Lung (tissue), 12 donors: ENCODE data around the gene DPPA2. TPM values are rescaled to one million over a fixed set of nuclear protein-coding genes. Genes with fewer than 3 reads are reported as not detected.

Experiments
- ATAC-seq: fragments of 200-7000 bp; cut with Tn5 transposase; one replicate; pipeline ENCODE4 v1.9.1; 2020; ENCODE audit warnings: moderate number of reproducible peaks; ENCODE audit not compliant: insufficient read depth, low FRiP score
- DNase-seq, 3 donors: peaks; one replicate each; pipeline ENCODE4 v3.0.0-alpha.2; 2013 to 2017
- H3K27ac ChIP-seq, 2 donors: one replicate each; pipeline ENCODE4 v1.5.1; 2013; ENCODE audit warnings: mild to moderate bottlenecking in 2 of 2, moderate library complexity in 2 of 2, control low read depth in 1 of 2, inconsistent platforms in 1 of 2, low read depth in 1 of 2, low read length in 1 of 2
- H3K27me3 ChIP-seq, 3 donors: one replicate each; pipeline ENCODE4 v1.5.1; 2013; ENCODE audit warnings: low read length in 2 of 3; ENCODE audit not compliant: control insufficient read depth in 3 of 3, insufficient read depth in 3 of 3
- H3K36me3 ChIP-seq, 4 donors: one replicate each; pipeline ENCODE4 v1.5.1; 2013; ENCODE audit warnings: low read length in 4 of 4, mild to moderate bottlenecking in 1 of 4, moderate library complexity in 1 of 4; ENCODE audit not compliant: control insufficient read depth in 4 of 4, insufficient read depth in 4 of 4
- H3K4me1 ChIP-seq, 5 donors: one replicate each; pipeline ENCODE4 v1.5.1; 2013; ENCODE audit warnings: low read length in 5 of 5, mild to moderate bottlenecking in 2 of 5, moderate library complexity in 1 of 5; ENCODE audit not compliant: control insufficient read depth in 5 of 5, insufficient read depth in 5 of 5
- H3K4me3 ChIP-seq: one replicate; pipeline ENCODE4 v1.5.1; 2013; ENCODE audit warnings: mild to moderate bottlenecking, control low read depth, moderate library complexity
- H3K9ac ChIP-seq, 2 donors: one replicate each; pipeline ENCODE4 v1.5.1; 2013; ENCODE audit warnings: low read length in 2 of 2, control low read depth in 1 of 2; ENCODE audit not compliant: insufficient read depth in 1 of 2
- H3K9me3 ChIP-seq, 4 donors: one replicate each; pipeline ENCODE4 v1.5.1; 2013; ENCODE audit warnings: low read length in 3 of 4, mild to moderate bottlenecking in 1 of 4, moderate library complexity in 1 of 4; ENCODE audit not compliant: control insufficient read depth in 4 of 4, insufficient read depth in 3 of 4
- CTCF ChIP-seq: IDR thresholded peaks from 2 replicates; pipeline ENCODE4 v1.5.1; 2012; ENCODE audit warnings: mild to moderate bottlenecking; ENCODE audit errors: control extremely low read depth, extremely low read depth
- WGBS, 2 donors: extraction: QIAGEN DNeasy Blood & Tissue Kit; methylation state at CpG; one replicate each; pipeline ENCODE4 v1.1.7; 2013; 5-methylcytosine and 5-hydroxymethylcytosine counted together
- polyA plus RNA-seq, 2 donors: library from polyadenylated mRNA; stranded (reverse); fragments of 200-250 nt; gene quantifications; one replicate each; pipeline ENCODE4 v1.2.1, GENCODE V29; 2013
- total RNA-seq, 2 donors: library from RNA; depleted of rRNA in 1 of 2; stranded (reverse); fragments of >200 nt in 1 of 2; gene quantifications; one replicate each; pipeline ENCODE4 v1.2.1, GENCODE V29; 2014 to 2021
- donor health status: control.
- donor health status: control.
- donor health status: Bipolar disorder and iron deficiency.
- donor health status: healthy.
- donor health status: DM: yes; HTN: yes; CAD: no.

The DPPA2 gene
- total and polyA plus RNA-seq, 4 donors, result not detected

DNA sequence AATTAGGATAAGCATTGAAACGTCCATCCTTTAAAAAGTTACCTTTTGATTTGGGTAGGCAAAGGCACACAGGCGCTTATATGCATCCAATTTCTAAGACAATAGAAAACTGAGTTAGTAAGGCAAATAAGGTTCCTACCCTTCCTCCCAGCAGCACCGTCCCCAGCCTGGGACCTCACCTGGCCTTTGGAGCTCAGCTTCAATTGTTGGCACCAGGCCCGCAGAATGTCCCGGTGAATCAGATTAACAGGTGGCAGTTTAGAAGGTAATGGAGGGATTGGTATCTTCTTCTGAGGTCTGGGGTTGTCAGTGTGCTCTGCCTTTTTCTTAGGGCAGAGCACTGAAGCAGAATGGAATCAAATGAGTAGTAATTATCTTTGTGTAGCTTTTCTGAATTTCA lies 15.4 kb upstream of the DPPA2 start:
- Histone ChIP-seq H3K9me3 (peaks cover 0 to 7% (median 0%) of the 10 kb centered on the region in 4 donors), H3K27me3 (peaks cover 4 to 8% (median 4%) of the 10 kb centered on the region in 3 donors), H3K9ac (no peak overlapping the region), H3K27ac (no peak overlapping the region), H3K4me1 (no peaks in the 10 kb centered on the region), H3K36me3 (no peaks in the 10 kb centered on the region), H3K4me3 (no peak overlapping the region)
- WGBS, 2 donors, result 87 to 93% methylated on average over 5 of the region's 5 CpGs
- no peak for DNase-seq
- no peak for TF ChIP-seq CTCF
- no peak for ATAC-seq

DNA sequence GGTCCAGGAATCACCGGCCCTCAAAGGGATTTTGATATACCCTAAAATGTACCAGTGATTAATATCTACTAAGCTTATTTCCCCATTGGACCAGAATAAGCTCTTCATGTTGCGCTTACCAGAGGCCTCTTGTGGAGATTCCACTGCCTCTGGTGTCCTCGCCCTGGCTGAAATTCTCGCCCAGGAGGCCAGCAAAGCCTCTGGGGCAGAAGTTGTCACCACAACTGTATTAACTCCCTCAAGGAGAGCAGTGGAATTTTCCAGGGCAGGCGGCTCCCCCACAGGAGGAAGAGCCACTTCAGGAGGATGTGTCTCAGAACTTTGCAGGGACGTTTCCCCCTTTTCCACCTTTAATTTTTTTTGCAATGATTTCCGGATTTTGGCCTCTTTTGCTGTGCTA lies 14.1 kb upstream of the DPPA2 start:
- WGBS, 2 donors, result 85 to 90% methylated on average over 7 of the region's 7 CpGs
- Histone ChIP-seq H3K36me3 (no peaks in the 10 kb centered on the region), H3K9me3 (peaks cover 0 to 6% (median 0%) of the 10 kb centered on the region in 4 donors), H3K4me3 (no peak overlapping the region), H3K27ac (no peak overlapping the region), H3K27me3 (peaks cover 0 to 4% (median 2%) of the 10 kb centered on the region in 3 donors), H3K4me1 (no peaks in the 10 kb centered on the region), H3K9ac (no peak overlapping the region)
- no peak for DNase-seq
- TF ChIP-seq CTCF, result no peak
- ATAC-seq, result no peak

DNA sequence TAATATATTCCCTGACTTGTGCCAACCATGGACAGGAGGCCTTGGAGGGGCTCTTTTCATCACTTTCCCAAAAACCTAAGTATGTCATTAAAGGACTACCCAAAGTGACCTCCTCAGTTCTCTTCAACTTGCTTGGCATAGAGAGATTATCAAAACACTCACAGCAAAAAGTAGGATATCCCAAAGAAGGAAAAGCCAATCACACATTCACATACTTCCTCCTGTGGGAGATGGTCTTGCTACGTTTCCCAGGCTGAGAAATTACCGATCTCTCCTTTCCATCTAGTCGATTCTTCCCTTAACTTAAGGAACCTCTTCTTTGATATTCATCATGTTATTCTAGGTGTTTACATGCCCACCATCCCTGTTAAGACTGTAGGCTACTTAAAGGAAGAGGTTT lies 11.9 kb upstream of the DPPA2 start:
- Histone ChIP-seq H3K27ac (no peak overlapping the region), H3K27me3 (peaks cover 0 to 4% (median 2%) of the 10 kb centered on the region in 3 donors), H3K36me3 (no peaks in the 10 kb centered on the region), H3K9ac (no peak overlapping the region), H3K4me1 (no peaks in the 10 kb centered on the region), H3K9me3 (peaks cover 0 to 6% (median 0%) of the 10 kb centered on the region in 4 donors), H3K4me3 (no peak overlapping the region)
- DNase-seq, result no peak
- no peak for TF ChIP-seq CTCF
- 84 to 86% methylated on average over 3 of the region's 3 CpGs for WGBS, 2 donors
- no peak for ATAC-seq

DNA sequence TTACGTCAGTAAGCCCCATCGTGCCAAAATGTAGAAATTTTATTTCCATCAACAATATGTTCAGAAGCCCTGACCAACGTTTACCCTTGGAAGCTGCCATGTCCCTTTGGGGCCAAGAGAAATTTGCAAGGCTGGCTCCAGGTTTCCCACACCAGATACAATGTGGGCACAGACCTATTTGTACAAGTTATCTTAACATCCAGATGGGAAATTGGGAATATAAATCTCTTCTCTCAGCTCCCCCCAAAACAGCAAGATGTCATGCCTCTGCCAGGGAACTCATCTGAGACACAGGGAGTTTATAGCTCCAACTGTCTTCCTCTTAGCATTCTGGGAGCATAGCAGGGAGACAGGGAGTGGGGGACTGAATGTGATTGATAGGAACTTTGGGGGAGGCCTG lies 9.3 kb upstream of the DPPA2 start:
- DNase-seq (no peak), ATAC-seq (no peak)
- H3K4me1 ChIP-seq, result no peaks in the 10 kb centered on the region
- H3K9ac ChIP-seq, result no peak overlapping the region
- H3K27ac ChIP-seq, result no peak overlapping the region
- no peak overlapping the region for H3K4me3 ChIP-seq
- WGBS, 2 donors, result 67 to 76% methylated on average over 3 of the region's 3 CpGs
- no peaks in the 10 kb centered on the region for H3K27me3 ChIP-seq
- no peaks in the 10 kb centered on the region for H3K36me3 ChIP-seq
- TF ChIP-seq CTCF, result no peak
- no peaks in the 10 kb centered on the region for H3K9me3 ChIP-seq
